GM19328 (cell line): ENCODE measurements around the gene POP5.

Experiments used
- ATAC-seq: cut with Tn5 transposase; IDR thresholded peaks from one replicate; pipeline ENCODE4 v1.9.1; 2021; ENCODE audit warnings: mild to moderate bottlenecking, moderate library complexity; ENCODE audit not compliant: unreplicated experiment

Gene POP5

GRCh38 chr12:120590741-120591407 is 9.7 kb upstream of the POP5 start:
- no peak for ATAC-seq

- no peak for ATAC-seq
These were observed 8.0 kb upstream of the POP5 start for GRCh38 chr12:120588948-120589930.

GRCh38 chr12:120588371-120588770 is 7.2 kb upstream of the POP5 start:
- ATAC-seq, result no peak

GRCh38 chr12:120586860-120587259 is 5.7 kb upstream of the POP5 start:
- no peak for ATAC-seq

GRCh38 chr12:120586206-120586605 is 5.0 kb upstream of the POP5 start:
- ATAC-seq, result no peak

GRCh38 chr12:120584343-120585149 is 3.3 kb upstream of the POP5 start:
- ATAC-seq, result no peak

GRCh38 chr12:120583478-120584030 is 2.4 kb upstream of the POP5 start:
- no peak for ATAC-seq

GRCh38 chr12:120581998-120582397 is 796 bp upstream of the POP5 start:
- no peak for ATAC-seq

GRCh38 chr12:120579179-120579578 is 2.0 kb downstream of the POP5 start:
- ATAC-seq, result no peak

- no peak for ATAC-seq
These were observed 7.1 kb downstream of the POP5 start for GRCh38 chr12:120574106-120574505.

- no peak for ATAC-seq
These were observed 7.6 kb downstream of the POP5 start for GRCh38 chr12:120573560-120573959.

GRCh38 chr12:120571299-120571698 is 9.9 kb downstream of the POP5 start:
- no peak for ATAC-seq

GRCh38 chr12:120563495-120563894 is 17.7 kb downstream of the POP5 start:
- no peak for ATAC-seq

- ATAC-seq, result no peak
These were observed 18.3 kb downstream of the POP5 start for GRCh38 chr12:120562906-120563305.

GRCh38 chr12:120557589-120557988 is 23.6 kb downstream of the POP5 start:
- no peak for ATAC-seq

- ATAC-seq, result no peak
These were observed 26.5 kb downstream of the POP5 start for GRCh38 chr12:120554678-120555077.

- ATAC-seq, result no peak
These were observed 35.2 kb downstream of the POP5 start for GRCh38 chr12:120546050-120546386.

- no peak for ATAC-seq
These were observed 36.5 kb downstream of the POP5 start for GRCh38 chr12:120544691-120545090.

- ATAC-seq, result no peak
These were observed 39.0 kb downstream of the POP5 start for GRCh38 chr12:120542166-120542565.

GRCh38 chr12:120540445-120540844 is 40.8 kb downstream of the POP5 start:
- ATAC-seq, result no peak

- ATAC-seq, result no peak
These were observed 41.9 kb downstream of the POP5 start for GRCh38 chr12:120539303-120539702.
